Heart right ventricle (tissue), 16 donors: ENCODE measurements around the gene TBC1D9B. TPM values are rescaled to one million over a fixed set of nuclear protein-coding genes. Genes with fewer than 3 reads are reported as not detected.

Experiments
- ATAC-seq, 8 donors: fragments of 200-7000 bp; cut with Tn5 transposase; one replicate each; pipeline ENCODE4 v1.9.1; 2020; ENCODE audit warnings: mild to moderate bottlenecking in 8 of 8, moderate library complexity in 8 of 8, moderate number of reproducible peaks in 1 of 8
- DNase-seq, 2 donors: peaks; one replicate each; pipeline ENCODE4 v3.0.0-alpha.2; 2020
- H3K27ac ChIP-seq, 10 donors: fragments of 200-600 bp; sonication (generic) in 2 of 10; one replicate each; pipeline versions ENCODE4 v1.5.0 to v1.8.0; 2020 to 2022; ENCODE audit warnings: mild to moderate bottlenecking in 3 of 10
- H3K27me3 ChIP-seq, 7 donors: fragments of 200-600 bp; one replicate each; pipeline ENCODE4 v1.8.0; 2021 to 2022; ENCODE audit warnings: mild to moderate bottlenecking in 2 of 7
- H3K36me3 ChIP-seq, 9 donors: fragments of 200-600 bp; sonication (generic) in 1 of 9; one replicate each; pipeline versions ENCODE4 v1.5.0 to v1.8.0; 2020 to 2022; ENCODE audit warnings: mild to moderate bottlenecking in 2 of 9
- H3K4me1 ChIP-seq, 9 donors: fragments of 200-600 bp; sonication (generic) in 1 of 9; one replicate each; pipeline versions ENCODE4 v1.5.0 to v1.8.0; 2020 to 2022; ENCODE audit warnings: mild to moderate bottlenecking in 4 of 9
- H3K4me3 ChIP-seq, 10 donors: fragments of 200-600 bp; sonication (generic) in 2 of 10; one replicate each; pipeline versions ENCODE4 v1.5.0 to v1.8.0; 2020 to 2022; ENCODE audit warnings: mild to moderate bottlenecking in 7 of 10, moderate library complexity in 2 of 10
- H3K9me3 ChIP-seq, 11 donors: fragments of 200-600 bp in 10 of 11; sonication (generic) in 2 of 11; one replicate each; pipeline versions ENCODE4 v1.5.0 to v1.8.0; 2013 to 2022; ENCODE audit warnings: mild to moderate bottlenecking in 2 of 11, control low read depth in 1 of 11, moderate library complexity in 1 of 11
- CTCF ChIP-seq, 9 donors: fragments of 200-600 bp; sonication (generic) in 2 of 9; IDR thresholded peaks; one replicate each; pipeline versions ENCODE4 v1.5.0 to v1.8.0; 2021 to 2022; ENCODE audit warnings: antibody characterized with exemption in 9 of 9, mild to moderate bottlenecking in 5 of 9, moderate library complexity in 1 of 9
- WGBS, 2 donors: extraction: QIAGEN DNeasy Blood & Tissue Kit; methylation state at CpG; one replicate each; pipeline ENCODE4 v1.1.7; 2013; ENCODE audit warnings: inconsistent platforms in 1 of 2; 5-methylcytosine and 5-hydroxymethylcytosine counted together
- intact Hi-C, 10 donors: fragments of 100-400 bp; cut with DNase I; formaldehyde crosslinking; loops; one replicate each; pipeline versions ENCODE4 v1.11.1 to v1.14.2; 2022
- polyA plus RNA-seq, 2 donors: library from polyadenylated mRNA; stranded (reverse); fragments of 200-250 nt; gene quantifications; one replicate each; pipeline ENCODE4 v1.2.3, GENCODE V29; 2013
- total RNA-seq, 10 donors: library from RNA; stranded (reverse); fragmentation: NEBNext Ultra II Directional in 3 of 10; extraction: Animal tissue kit (Norgen Biotek cat#: 25700) in 3 of 10; gene quantifications; one replicate each; pipeline versions ENCODE4 v1.2.1 to v1.2.4, GENCODE V29; 2021 to 2023
- donor health status: Arrhythmogenic right ventricular cardiomyopathy.
- donor health status: ischemic (EF 13 %, LVEDD 7.1; RV severe dilation, severe dysfunction).
- donor health status: healthy with polysubstance abuse.
- donor health status: DM: no; HTN: yes; CAD: no.
- donor health status: DM: no; HTN: no; CAD: no.
- donor health status: ischemic (EF 25% LVEDD 6.9; RV normal size, moderate dysfunction).
- donor health status: ischemic (EF 25% LVEDD 5.7; RV mildly dilated, moderate dysfunction).
- donor health status: healthy.
- donor health status: DM: yes; HTN: yes; CAD: no.
- donor health status: Ischemic cardiomyopathy.
- donor health status: ischemic (EF 35%, LVEDD 5.7; RV mildly dilated, moderate dysfunction).
- donor health status: nonischemic (EF 11% LVEDD 7.7; RV severe dilation, severe dysfunction).
- donor health status: DM: yes; HTN: yes; CAD: no.
- donor health status: PGD.
- donor health status: ischemic (EF 29% LVEDD 5.4; RV normal size, mild dysfunction).
- donor health status: nonischemic (EF 23%, LVEDD 6.1; RV moderate dilation, normal function).

Gene TBC1D9B
- total and polyA plus RNA-seq, 12 donors, result 26.0 to 52.1 (median 32.3) TPM

GRCh38 chr5:179822059-179822432 is 85.7 kb downstream of the TBC1D9B start:
- Histone ChIP-seq H3K36me3 (peaks cover 4 to 52% (median 39%) of the 10 kb centered on the region in 9 donors), H3K4me1 (peaks cover 23 to 86% (median 74%) of the 10 kb centered on the region in 9 donors), H3K9me3 (no peaks in the 10 kb centered on the region), H3K27me3 (no peaks in the 10 kb centered on the region), H3K27ac (peak overlapping the region; percentile 97 to 100 (median 100)), H3K4me3 (peak overlapping the region; percentile 84 to 100 (median 97))
- 47 to 57% methylated on average over 3 of the region's 3 CpGs for WGBS, 2 donors
- DNase-seq, result no peak
- no peak for ATAC-seq
- TF ChIP-seq CTCF (IDR thresholded peaks at IDR 0.05), result no peak
- intact Hi-C loops, result loop anchor here in 2 of 10 donors (5.0 to 10.0 kb wide), 2 partner anchors 35 to 83 kb away; partner anchors contain the start of genes MRNIP (in 2 of the 2) and TBC1D9B (in 1 of the 2)

GRCh38 chr5:179821298-179822058 is 86.2 kb downstream of the TBC1D9B start:
- Histone ChIP-seq H3K36me3 (peaks cover 4 to 46% (median 35%) of the 10 kb centered on the region in 9 donors), H3K27ac (peak overlapping the region; percentile 97 to 100 (median 100)), H3K9me3 (no peaks in the 10 kb centered on the region), H3K4me1 (peaks cover 23 to 86% (median 74%) of the 10 kb centered on the region in 9 donors), H3K4me3 (peak overlapping the region; percentile 84 to 100 (median 97)), H3K27me3 (no peaks in the 10 kb centered on the region)
- ATAC-seq, result peak; percentile 74 to 85 (median 82)
- WGBS, 2 donors, result 0 to 1% methylated on average over 54 of the region's 54 CpGs
- intact Hi-C loops, result loop anchor here in 2 of 10 donors (5.0 to 10.0 kb wide), 2 partner anchors 36 to 83 kb away; partner anchors contain the start of genes MRNIP (in 2 of the 2) and TBC1D9B (in 1 of the 2)
- peak; percentile 96 to 98 for DNase-seq
- no peak for TF ChIP-seq CTCF (IDR thresholded peaks at IDR 0.05)

GRCh38 chr5:179820483-179821297 is 87.0 kb downstream of the TBC1D9B start, which contains the start of gene SQSTM1:
Gene SQSTM1, plus strand, starts transcription at chr5:179820905. Its CDS starts 32 bp downstream, at chr5:179820937.
- peak within 1 kb of the TSS; percentile 84 to 100 (median 97) for H3K4me3 ChIP-seq
- H3K27ac ChIP-seq, result peak within 1 kb of the TSS; percentile 97 to 100 (median 100)
- peaks cover 4 to 39% (median 29%) of the 10 kb centered on the region in 9 donors for H3K36me3 ChIP-seq
- DNase-seq, result peak; percentile 84 to 90
- peak in 3 of 9 donors; percentile 2 to 23 (median 16) for TF ChIP-seq CTCF (IDR thresholded peaks at IDR 0.05)
- peak; percentile 70 to 81 (median 78) for ATAC-seq
- intact Hi-C loops, result loop anchor here in 2 of 10 donors (5.0 to 10.0 kb wide), 2 partner anchors 37 to 84 kb away; partner anchors contain the start of genes MRNIP (in 2 of the 2) and TBC1D9B (in 1 of the 2)
- WGBS, 2 donors, result 0% methylated on average over 65 to 81 of the region's 81 CpGs
- peaks cover 23 to 83% (median 75%) of the 10 kb centered on the region in 9 donors for H3K4me1 ChIP-seq
- no peaks in the 10 kb centered on the region for H3K9me3 ChIP-seq
- H3K27me3 ChIP-seq, result no peaks in the 10 kb centered on the region

GRCh38 chr5:179820127-179820482 is 87.6 kb downstream of the TBC1D9B start:
- DNase-seq, result no peak
- no peak for TF ChIP-seq CTCF (IDR thresholded peaks at IDR 0.05)
- H3K4me3 ChIP-seq, result peak overlapping the region; percentile 84 to 100 (median 97)
- peak in 1 of 8 donors; percentile 0 for ATAC-seq
- H3K36me3 ChIP-seq, result peaks cover 0 to 33% (median 24%) of the 10 kb centered on the region in 9 donors
- WGBS, 2 donors, result 29 to 32% methylated on average over 12 of the region's 12 CpGs
- peak overlapping the region; percentile 97 to 100 (median 100) for H3K27ac ChIP-seq
- peaks cover 23 to 77% (median 72%) of the 10 kb centered on the region in 9 donors for H3K4me1 ChIP-seq
- no peaks in the 10 kb centered on the region for H3K27me3 ChIP-seq
- no peaks in the 10 kb centered on the region for H3K9me3 ChIP-seq
- intact Hi-C loops, result loop anchor here in 2 of 10 donors (5.0 to 10.0 kb wide), 2 partner anchors 37 to 85 kb away; partner anchors contain the start of genes MRNIP (in 2 of the 2) and TBC1D9B (in 1 of the 2)
